ENCODE data around the gene MYO16. TPM values are rescaled to one million over a fixed set of nuclear protein-coding genes. Genes with fewer than 3 reads are reported as not detected.
"Not testable (repeated sequence)": the region's sequence is repeated elsewhere in the genome, so short reads cannot be mapped to it uniquely, and the experiment has no call there.

The MYO16 gene
- total RNA-seq, 1 donor from 2014 or later, result 0.24 TPM

DNA sequence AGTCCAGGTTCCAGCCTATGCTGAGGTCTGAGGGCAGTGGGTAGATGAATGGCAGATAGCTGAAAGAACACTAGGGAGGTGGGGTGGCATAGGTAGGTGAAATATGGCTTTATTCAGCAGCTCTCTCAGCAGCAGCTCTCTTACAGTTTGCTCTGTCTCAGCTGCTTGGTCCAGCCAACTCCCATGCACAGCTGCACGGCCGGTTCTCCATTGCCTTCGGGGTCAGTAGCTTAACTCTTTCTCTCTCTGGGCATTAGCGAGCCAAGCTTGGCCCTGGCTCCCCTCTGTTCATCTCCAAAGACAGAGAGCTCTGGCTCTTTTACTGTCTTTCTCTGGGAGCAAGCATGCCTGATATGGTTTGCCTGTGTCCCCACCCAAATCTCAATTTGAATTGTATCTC lies 151.9 kb downstream of the MYO16 start:
- H3K27ac ChIP-seq, result no peak overlapping the region

DNA sequence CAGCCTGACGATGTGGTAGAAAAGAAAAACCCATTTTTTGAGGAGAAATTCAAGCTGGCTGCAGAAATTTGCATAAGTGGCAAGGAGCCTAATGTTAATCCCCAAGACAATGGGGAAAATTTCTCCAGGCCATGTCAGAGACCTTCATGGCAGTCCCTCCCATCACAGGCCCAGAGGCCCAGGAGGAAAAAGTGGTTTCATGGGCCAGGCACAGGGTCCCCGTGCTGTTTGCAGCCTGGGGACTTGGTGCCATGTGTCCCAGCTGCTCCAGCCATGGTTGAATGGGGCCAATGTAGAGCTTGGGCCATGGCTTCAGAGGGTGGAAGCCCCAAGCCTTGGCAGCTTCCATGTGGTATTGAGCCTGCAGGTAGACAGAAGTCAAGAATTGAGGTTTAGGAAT lies 153.1 kb downstream of the MYO16 start:
- intact Hi-C loops (cut with DNase I); H3K27me3 ChIP-seq (ENCODE audit: low read depth); DNase-seq; H3K27ac ChIP-seq; H3K9me3 ChIP-seq; H3K4me3 ChIP-seq; H3K36me3 ChIP-seq; ATAC-seq; H3K4me1 ChIP-seq: not testable (repeated sequence)

More for the DNA sequence above, 151.9 kb downstream of the MYO16 start:
- intact Hi-C loops (cut with DNase I), result no loop called here
- Histone ChIP-seq H3K4me1 (no peaks in the 10 kb centered on the region), H3K9me3 (no peaks in the 10 kb centered on the region), H3K4me3 (no peak overlapping the region), H3K36me3 (no peaks in the 10 kb centered on the region), H3K27me3 (ENCODE audit: low read depth) (no peaks in the 10 kb centered on the region)
- no peak for DNase-seq
- TF ChIP-seq, protein P1, sequence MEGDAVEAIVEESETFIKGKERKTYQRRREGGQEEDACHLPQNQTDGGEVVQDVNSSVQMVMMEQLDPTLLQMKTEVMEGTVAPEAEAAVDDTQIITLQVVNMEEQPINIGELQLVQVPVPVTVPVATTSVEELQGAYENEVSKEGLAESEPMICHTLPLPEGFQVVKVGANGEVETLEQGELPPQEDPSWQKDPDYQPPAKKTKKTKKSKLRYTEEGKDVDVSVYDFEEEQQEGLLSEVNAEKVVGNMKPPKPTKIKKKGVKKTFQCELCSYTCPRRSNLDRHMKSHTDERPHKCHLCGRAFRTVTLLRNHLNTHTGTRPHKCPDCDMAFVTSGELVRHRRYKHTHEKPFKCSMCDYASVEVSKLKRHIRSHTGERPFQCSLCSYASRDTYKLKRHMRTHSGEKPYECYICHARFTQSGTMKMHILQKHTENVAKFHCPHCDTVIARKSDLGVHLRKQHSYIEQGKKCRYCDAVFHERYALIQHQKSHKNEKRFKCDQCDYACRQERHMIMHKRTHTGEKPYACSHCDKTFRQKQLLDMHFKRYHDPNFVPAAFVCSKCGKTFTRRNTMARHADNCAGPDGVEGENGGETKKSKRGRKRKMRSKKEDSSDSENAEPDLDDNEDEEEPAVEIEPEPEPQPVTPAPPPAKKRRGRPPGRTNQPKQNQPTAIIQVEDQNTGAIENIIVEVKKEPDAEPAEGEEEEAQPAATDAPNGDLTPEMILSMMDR (IDR thresholded peaks at IDR 0.05), result no peak
- no peak for ATAC-seq

DNA sequence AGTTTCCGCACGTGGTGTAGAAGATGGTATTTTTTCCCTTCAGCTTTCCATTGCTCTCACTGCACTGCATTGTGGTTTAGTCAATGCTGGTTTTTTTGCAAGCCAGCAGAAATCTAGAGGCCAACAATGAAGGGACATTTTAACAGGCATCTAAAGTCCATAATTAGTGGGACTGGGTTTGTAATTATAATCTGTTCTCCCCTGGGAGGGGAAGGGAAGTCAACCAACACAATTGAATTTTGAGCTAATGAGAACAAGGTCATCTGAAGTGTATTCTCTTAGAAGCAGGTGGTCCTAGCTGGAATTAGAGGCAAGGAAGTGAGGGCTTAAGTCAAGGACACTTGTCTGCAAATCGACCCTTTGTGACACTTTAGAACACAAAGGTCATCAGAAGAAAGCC lies 156.4 kb downstream of the MYO16 start:
- H3K9me3 ChIP-seq, result no peaks in the 10 kb centered on the region

DNA sequence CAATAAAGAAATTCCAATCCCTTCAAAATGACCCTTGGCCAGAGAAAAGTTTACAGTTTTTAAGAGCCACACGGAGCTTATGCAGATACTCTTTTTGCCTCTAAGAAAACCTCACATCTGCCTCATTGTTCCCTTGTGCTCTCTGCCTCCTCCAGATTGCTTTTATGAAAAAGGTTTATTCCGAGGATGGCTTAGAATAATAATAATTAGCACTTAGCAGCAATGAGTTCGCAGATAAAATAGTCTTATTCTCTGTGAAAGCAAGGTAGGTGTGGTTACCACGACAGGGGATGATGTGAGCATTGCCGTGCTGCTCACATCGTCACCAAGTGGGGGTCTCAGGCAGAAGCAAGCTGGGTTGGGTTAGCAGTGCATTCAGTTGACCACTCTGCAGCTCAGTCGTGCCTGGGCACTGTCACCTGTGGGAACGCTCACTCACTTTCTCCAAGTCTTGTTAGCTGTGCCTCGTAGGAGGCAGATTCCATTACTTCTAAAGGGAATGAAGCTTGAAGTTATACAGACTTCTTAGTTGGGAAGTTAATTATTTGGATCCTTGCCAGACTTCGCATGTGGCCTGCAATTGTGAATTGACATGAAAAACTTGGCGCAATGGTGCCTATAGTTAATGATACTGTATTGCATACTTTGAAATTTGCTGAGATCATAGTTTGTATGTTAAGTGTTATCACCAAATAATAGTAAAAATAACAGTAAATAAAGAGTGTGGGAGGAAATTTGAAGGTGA lies 157.2 kb downstream of the MYO16 start:
- Histone ChIP-seq H3K9me3 (no peaks in the 10 kb centered on the region), H3K4me3 (no peak overlapping the region), H3K4me1 (no peaks in the 10 kb centered on the region), H3K36me3 (no peaks in the 10 kb centered on the region), H3K27ac (no peak overlapping the region), H3K27me3 (ENCODE audit: low read depth) (no peaks in the 10 kb centered on the region)
- TF ChIP-seq, protein P1 (IDR thresholded peaks at IDR 0.05), result no peak
- ATAC-seq (no peak), DNase-seq (no peak)
- intact Hi-C loops (cut with DNase I), result no loop called here

More for the DNA sequence above, 156.4 kb downstream of the MYO16 start:
- H3K4me1 ChIP-seq, result no peaks in the 10 kb centered on the region
- no peaks in the 10 kb centered on the region for H3K27me3 ChIP-seq (ENCODE audit: low read depth)
- no peak overlapping the region for H3K4me3 ChIP-seq
- no peak for DNase-seq
- intact Hi-C loops (cut with DNase I), result no loop called here
- no peak overlapping the region for H3K27ac ChIP-seq
- TF ChIP-seq, protein P1 (IDR thresholded peaks at IDR 0.05), result no peak
- no peak for ATAC-seq
- no peaks in the 10 kb centered on the region for H3K36me3 ChIP-seq

DNA sequence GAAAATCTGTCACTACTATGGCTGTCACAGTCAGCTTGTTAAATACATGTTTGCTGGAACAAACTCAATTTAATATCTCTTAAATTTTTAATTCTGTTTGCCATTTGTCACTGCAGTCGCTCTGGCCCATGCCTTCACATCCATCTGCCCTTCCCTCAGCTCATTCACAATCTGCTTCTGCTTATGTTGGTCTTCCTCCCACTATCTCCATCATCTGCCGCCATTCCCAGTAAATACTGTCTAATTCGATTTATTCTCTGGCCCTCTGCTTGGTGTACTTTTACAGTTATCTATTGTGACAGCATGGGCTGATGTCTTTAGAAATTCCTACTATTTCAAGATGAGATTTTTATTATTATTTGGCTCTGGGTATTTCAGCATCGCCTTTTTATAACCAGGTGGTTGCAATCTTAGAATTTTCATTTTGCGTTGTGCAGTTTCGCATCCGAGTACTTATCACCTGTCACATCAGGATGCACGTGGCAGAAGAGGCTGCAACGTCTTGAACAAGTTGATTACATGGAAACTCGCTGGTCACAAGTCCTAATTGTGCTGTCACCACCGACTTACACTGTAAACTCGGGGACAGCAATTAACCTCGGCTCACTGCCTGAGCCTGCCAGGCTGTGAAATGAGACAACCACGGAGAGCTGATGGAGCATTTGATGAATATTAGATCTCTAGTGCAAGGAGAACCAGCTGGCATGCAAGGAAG lies 158.4 kb downstream of the MYO16 start:
- intact Hi-C loops (cut with DNase I), result no loop called here
- DNase-seq, result no peak
- no peaks in the 10 kb centered on the region for H3K4me1 ChIP-seq

More for the DNA sequence above, 158.4 kb downstream of the MYO16 start:
- no peaks in the 10 kb centered on the region for H3K36me3 ChIP-seq
- TF ChIP-seq, protein P1 (IDR thresholded peaks at IDR 0.05), result no peak
- no peak overlapping the region for H3K4me3 ChIP-seq
- no peak overlapping the region for H3K27ac ChIP-seq
- H3K27me3 ChIP-seq (ENCODE audit: low read depth), result no peaks in the 10 kb centered on the region
- ATAC-seq, result no peak
- H3K9me3 ChIP-seq, result no peaks in the 10 kb centered on the region
